CD4-positive, alpha-beta T cell treated with Interleukin-15 for 4 hours (primary cell): ENCODE data around the gene JAZF1.
A peak's percentile ranks its signal among the peaks of the same experiment; 100 is the strongest.

Experiments
- DNase-seq: peaks from one replicate; pipeline ENCODE4 v3.0.0-alpha.2; 2020; ENCODE audit warnings: low spot score

JAZF1 gene

GRCh38 chr7:28191184-28191583, 10.6 kb upstream of the JAZF1 start:
- no peak for DNase-seq

DNA sequence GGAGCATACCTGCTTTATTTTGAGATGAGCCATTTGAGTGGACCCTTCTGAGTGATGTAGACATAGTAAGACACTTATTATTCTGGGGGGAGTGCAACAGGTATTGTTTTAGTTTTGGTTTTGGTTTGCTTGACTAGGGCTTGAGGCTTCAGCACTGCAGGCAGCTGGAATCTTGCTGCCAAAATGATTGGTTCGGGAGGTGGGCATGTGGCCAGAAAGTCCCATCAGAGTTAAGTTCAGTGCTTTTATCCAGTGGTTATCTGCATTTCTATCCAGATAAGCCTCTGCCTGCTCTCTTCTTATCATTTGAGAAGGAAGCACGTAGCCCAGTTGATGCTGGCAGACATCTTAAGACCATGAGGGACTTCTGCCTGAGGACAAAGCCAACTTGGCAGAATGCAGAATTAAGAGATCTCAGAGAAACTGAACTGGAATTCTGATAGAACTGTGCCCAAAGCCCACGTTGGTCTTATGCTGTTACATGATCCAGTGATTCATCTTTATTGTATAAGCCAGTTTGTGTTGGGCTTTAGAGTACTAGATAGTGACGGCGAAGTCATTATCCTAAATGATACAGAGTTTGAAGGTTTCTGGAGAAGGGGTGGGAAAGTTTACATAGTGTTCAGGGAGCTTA, 9.6 kb upstream of the JAZF1 start:
- no peak for DNase-seq

DNA sequence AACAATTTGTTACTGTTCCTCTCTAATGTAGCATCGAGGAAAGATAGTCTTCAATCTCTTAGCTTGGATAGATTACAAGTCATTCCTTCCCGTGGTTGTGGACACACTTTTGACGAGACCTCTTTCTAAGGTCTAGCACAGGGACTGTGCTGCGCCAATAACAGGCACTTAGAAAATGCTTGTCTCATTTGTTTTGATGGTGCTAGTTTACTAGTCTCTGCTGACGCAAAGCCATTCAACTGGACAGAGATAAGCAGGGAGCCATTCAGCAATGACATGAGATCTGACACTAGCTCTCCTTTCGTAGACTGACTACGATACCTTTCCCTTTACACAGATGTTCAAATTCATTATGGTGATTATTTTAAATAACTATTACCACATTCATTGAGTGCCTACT, 6.4 kb upstream of the JAZF1 start:
- no peak for DNase-seq

DNA sequence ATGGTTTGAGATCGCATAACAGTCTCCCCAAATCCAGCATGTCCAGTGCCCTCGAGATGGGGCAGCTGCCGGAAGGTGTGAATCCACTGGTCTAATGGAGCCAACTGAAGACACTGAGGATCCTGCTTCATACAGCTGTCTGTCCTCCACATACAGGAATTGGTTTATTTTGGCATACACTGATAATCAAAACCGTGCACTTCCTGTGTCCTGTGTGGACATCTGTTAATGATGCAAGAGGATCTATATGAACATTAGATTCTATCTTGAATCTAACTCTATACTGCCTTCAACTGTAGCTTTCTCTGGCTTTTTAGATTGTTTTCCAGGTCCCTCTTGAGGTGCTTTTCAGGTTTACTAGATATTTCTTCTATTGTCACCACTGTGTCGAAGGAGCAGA, 3.0 kb upstream of the JAZF1 start:
- no peak for DNase-seq

- no peak for DNase-seq
Measured at GRCh38 chr7:28182071-28182471, 1.5 kb upstream of the JAZF1 start.

GRCh38 chr7:28181416-28181815, 821 bp upstream of the JAZF1 start:
- no peak for DNase-seq

- DNase-seq, result no peak
Measured at GRCh38 chr7:28180031-28180363, 598 bp downstream of the JAZF1 start.

DNA sequence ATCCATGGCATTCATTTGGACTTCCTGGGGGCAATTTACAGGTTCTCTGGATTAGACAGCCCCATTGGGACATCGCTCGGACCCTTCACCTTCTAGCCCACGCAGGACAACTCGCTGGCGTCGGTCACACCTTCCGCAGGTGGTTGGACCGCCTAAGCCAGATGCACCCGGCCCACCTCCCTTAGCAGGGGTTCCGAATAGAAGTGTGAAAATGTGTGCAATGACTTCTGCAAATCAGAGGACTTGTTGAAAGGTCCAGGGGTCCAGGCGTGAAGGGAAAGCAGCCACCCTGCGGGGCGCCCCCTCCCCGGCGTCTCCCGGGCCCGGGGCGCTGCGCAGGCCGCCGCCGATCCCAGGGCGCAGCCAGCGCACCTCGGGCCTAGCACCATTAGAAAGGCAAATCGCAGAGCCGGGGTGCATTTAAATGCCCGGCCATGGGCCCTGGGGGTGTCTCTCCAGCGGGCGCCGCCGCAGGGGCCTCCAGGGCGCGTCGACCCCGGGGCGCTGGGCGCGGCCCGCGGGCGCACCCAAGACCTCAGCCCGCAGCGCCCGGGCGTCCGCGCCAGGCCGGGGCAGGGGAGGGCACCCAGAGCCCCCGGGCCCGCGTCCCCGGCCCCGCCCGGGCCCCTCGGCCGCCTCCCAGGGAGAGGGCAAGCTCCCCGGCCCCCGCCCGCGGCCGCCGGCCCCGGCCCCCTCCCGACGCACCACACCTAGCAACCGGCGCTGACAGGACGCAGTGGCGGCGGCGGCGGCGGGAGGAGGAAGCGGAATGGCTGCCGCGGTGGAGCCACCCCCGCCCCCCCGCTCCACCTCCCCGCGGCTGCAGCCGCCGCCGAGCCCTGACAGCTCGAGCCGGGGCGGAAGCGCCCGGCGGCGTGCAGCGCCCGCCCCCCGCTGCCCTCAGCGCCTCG, 1.2 kb downstream of the JAZF1 start:
- DNase-seq, result peak; percentile 65

- no peak for DNase-seq
Measured at GRCh38 chr7:28178599-28178998, 2.0 kb downstream of the JAZF1 start.

DNA sequence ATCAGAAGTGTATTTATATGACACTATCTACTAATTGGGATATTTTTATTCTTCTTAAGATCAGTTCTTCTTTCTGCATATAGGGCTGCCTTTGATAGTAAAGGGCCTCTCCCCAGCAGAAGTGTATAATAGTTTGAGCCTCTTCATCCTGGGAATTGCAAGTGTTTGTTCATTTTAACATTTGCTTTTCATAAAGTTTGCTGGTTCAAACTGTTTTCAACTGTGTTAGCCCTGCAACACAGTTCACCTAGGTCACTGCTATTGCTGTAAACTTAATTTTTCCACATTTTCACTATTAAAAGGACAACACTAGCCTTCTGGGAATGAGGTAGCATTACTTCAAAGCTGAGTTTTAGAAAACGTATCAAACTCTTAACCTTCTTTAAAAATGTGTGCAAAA, 2.8 kb downstream of the JAZF1 start:
- no peak for DNase-seq

- DNase-seq, result no peak
Measured at GRCh38 chr7:28176645-28177044, 4.0 kb downstream of the JAZF1 start.

DNA sequence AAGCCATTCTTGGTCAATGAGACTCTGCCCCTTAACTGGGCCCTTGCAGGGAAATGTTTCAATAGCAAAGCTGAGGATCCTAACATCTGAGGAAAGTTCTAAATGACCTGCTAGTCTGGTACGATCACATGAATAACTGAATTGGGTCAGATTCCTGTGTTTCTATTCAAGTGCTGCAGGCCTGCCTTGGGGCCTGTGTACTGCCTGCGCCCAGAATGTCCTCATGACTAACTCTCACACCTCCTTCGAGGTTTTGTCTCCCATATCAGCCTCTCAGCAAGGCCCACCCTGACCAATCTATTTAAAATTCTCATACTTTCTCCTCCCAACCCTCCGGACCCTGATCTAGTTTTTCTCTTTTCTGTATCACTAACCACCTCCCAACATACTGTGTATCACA, 4.4 kb downstream of the JAZF1 start:
- no peak for DNase-seq

DNA sequence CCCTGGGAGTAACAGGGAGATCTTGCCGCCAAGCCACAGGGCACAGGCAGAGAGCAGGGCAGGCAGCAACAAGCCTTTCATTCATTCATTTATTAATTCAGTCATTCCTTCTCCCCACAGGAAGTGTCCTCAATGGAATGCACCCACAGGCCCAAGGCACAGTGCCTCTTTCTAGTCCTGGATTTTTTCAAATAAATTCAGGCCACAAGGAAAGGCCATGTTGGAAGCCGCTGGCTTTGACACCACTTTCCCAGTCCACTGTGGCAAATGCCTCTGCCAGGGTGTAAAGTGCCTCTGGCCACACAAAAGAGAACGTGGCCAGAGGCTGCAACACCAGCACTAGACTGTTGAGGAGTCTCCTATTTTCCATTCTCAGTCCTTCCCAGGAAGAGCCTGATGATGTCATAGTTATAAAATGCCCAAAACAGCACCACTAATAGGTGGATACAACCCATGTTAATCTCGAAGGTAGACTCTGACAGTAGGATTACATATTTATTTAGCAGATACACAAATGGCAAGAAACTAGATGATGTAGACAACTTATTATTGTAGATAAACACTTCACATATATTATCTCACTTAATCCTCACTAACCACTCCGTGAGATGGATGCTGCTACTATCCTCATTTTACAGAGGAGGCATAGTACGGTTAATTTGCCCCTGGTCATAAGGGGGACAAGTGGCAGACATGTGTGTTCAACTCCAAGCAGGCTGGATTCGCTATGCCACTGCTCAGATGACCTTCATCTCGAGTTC, 5.5 kb downstream of the JAZF1 start:
- no peak for DNase-seq

GRCh38 chr7:28174442-28174841, 6.2 kb downstream of the JAZF1 start:
- DNase-seq, result no peak

DNA sequence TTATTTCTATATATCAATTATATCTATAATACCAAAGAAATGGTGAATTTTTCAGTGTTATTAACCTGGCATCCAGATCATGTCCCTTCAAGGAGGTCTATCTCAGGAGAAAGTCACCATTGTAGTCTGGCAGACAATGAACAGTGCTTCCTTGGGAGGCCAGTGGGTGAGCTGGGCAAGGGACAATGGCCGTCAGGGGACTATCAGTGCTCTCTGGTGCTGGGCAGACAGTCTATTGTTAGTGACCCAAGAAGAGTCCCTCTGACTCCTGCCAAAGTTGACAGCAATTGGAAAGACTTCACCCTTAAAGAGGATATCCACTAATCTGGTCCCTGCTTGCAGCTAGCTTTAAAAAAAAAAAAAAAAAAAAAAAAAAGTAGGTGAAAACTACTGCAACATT, 7.1 kb downstream of the JAZF1 start:
- no peak for DNase-seq

DNA sequence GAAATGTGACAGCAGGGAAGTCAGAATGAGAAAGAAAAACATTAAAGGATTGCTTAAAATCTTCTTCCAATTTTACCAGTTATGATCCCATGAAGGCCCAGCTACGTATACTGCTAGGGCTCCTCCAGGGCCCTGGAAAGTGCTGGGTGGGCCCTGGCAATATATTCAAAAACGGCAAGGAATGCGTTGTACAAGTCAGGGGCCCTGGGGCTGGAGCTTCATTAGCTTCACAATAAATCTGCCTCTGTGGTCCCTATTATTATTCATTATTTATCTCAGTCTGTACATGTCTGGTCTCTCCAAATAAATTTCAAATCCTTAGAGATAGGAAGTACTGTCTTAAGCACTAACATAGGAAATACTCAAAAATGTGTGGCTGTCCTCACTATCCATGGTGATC, 7.6 kb downstream of the JAZF1 start:
- DNase-seq, result no peak

DNA sequence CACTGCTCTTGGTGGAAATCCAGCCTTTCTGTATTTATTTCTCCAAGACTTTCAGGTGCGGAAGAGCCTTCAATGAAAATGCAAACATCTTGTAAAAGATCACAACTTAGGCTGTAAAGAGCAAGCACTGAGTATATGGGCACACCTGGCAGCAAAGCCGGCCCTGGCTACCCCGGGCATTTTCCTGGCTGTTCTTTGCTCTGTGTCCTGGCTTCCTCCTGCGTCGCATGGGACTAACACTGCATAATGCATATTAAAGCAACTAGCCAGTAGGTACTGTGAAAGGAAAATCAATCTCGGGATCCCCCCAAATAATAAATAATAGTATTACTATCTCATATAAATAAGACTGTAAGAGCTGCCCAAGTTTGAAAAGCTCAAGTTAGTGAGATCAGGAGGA, 9.9 kb downstream of the JAZF1 start:
- DNase-seq, result no peak

GRCh38 chr7:28169230-28169629, 11.4 kb downstream of the JAZF1 start:
- no peak for DNase-seq

- DNase-seq, result no peak
Measured at GRCh38 chr7:28168393-28169158, 12.0 kb downstream of the JAZF1 start.

DNA sequence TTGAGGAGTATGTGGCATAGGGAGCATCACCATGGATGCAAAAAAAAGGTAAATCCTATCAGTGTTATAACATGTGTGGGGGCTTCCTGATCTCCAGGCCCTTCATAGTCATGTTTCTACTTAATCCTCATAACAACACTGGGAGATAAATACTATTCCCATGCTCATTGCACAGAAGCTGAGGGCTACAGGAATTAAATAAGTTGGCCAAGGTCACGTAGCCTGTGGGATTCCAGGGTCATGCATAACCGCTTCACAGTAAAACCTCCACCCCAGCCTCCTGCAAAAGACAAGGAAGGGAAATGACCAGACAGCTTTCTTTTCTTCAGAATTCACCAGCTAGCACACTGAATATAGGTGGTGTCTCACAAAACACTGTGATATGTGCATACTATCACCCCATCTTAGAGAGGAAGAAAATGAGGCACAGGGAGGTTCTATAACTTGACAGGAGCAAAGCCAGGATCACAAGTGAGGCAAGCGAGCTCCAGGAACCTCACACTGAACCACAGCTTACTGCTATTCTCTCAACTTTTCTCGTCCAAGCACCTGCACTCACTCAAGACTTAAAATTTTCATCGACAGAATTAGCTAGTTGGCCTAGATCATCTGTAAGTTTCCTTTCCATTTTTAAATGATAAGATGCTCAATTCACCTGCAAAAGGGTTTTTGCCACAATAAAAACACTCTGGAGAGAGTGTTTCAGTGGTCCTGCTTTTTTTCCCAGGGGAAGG, 13.4 kb downstream of the JAZF1 start:
- no peak for DNase-seq
